GM23248 (cell line): ENCODE data around the gene SCMH1.

Experiments
- EZH2 ChIP-seq: fragments of 200-600 bp; sonication (generic); IDR thresholded peaks from 2 replicates; pipeline ENCODE4 v1.6.1; 2018; ENCODE audit warnings: antibody characterized with exemption, mild to moderate bottlenecking; ENCODE audit not compliant: insufficient read depth, poor library complexity, severe bottlenecking
- EZH2phosphoT487 ChIP-seq: fragments of 200-600 bp; sonication (generic); IDR thresholded peaks from 2 replicates; pipeline ENCODE4 v1.6.1; 2018; ENCODE audit warnings: antibody characterized with exemption, moderate library complexity, mild to moderate bottlenecking, low read depth; ENCODE audit not compliant: insufficient read depth

GRCh38 chr1:40984531-40984930, 257.6 kb downstream of the SCMH1 start:
- TF ChIP-seq EZH2 (no peak), EZH2phosphoT487 (no peak)
